ENCODE data around the gene PAIP2.
"Not testable (repeated sequence)": the region's sequence is repeated elsewhere in the genome, so short reads cannot be mapped to it uniquely, and the experiment has no call there.

PAIP2 gene

GRCh38 chr5:139378101-139378825 is 36.6 kb downstream of the PAIP2 start:
- no peak for DNase-seq (ENCODE audit: low read depth in 1 of 2, low spot score in 1 of 2)

GRCh38 chr5:139378941-139379361 is 37.3 kb downstream of the PAIP2 start:
- no peak for DNase-seq (ENCODE audit: low read depth in 1 of 2, low spot score in 1 of 2)

- DNase-seq (ENCODE audit: low read depth in 1 of 2, low spot score in 1 of 2) = no peak
Observed at GRCh38 chr5:139379626-139380449, 38.2 kb downstream of the PAIP2 start.

- DNase-seq (ENCODE audit: low read depth in 1 of 2, low spot score in 1 of 2) = no peak
Observed at GRCh38 chr5:139381837-139382761, 40.4 kb downstream of the PAIP2 start.

- no peak for DNase-seq (ENCODE audit: low read depth in 1 of 2, low spot score in 1 of 2)
Observed at GRCh38 chr5:139382807-139383206, 41.2 kb downstream of the PAIP2 start.

- DNase-seq (ENCODE audit: low read depth in 1 of 2, low spot score in 1 of 2) = no peak
Observed at GRCh38 chr5:139383275-139383992, 41.8 kb downstream of the PAIP2 start, which contains the start of gene SLC23A1. SLC23A1 (minus strand) TSS chr5:139383297; CDS start chr5:139383253, 44 bp downstream.

GRCh38 chr5:139383993-139384590 is 42.4 kb downstream of the PAIP2 start:
- DNase-seq (ENCODE audit: low read depth in 1 of 2, low spot score in 1 of 2) = no peak

GRCh38 chr5:139384591-139385051 is 43.0 kb downstream of the PAIP2 start:
- DNase-seq (ENCODE audit: low read depth in 1 of 2, low spot score in 1 of 2) = no peak

- no peak for DNase-seq (ENCODE audit: low read depth in 1 of 2, low spot score in 1 of 2)
Observed at GRCh38 chr5:139385061-139386049, 43.7 kb downstream of the PAIP2 start.

- DNase-seq (ENCODE audit: low read depth in 1 of 2, low spot score in 1 of 2) = no peak
Observed at GRCh38 chr5:139386050-139386438, 44.4 kb downstream of the PAIP2 start.

GRCh38 chr5:139386956-139387355 is 45.3 kb downstream of the PAIP2 start:
- not testable (repeated sequence) for DNase-seq (ENCODE audit: low read depth in 1 of 2, low spot score in 1 of 2)

- DNase-seq (ENCODE audit: low read depth in 1 of 2, low spot score in 1 of 2) = no peak
Observed at GRCh38 chr5:139387611-139388197, 46.0 kb downstream of the PAIP2 start.

- DNase-seq (ENCODE audit: low read depth in 1 of 2, low spot score in 1 of 2) = no peak
Observed at GRCh38 chr5:139388198-139388821, 46.7 kb downstream of the PAIP2 start.

GRCh38 chr5:139389701-139390638 is 48.3 kb downstream of the PAIP2 start, which contains the start of gene MZB1:
MZB1 (minus strand) TSS chr5:139389913; CDS start chr5:139389856, 57 bp downstream.
- no peak for DNase-seq (ENCODE audit: low read depth in 1 of 2, low spot score in 1 of 2)

- no peak for DNase-seq (ENCODE audit: low read depth in 1 of 2, low spot score in 1 of 2)
Observed at GRCh38 chr5:139390639-139391569, 49.2 kb downstream of the PAIP2 start.
